ENCODE measurements around the gene ZNF740.

DNA sequence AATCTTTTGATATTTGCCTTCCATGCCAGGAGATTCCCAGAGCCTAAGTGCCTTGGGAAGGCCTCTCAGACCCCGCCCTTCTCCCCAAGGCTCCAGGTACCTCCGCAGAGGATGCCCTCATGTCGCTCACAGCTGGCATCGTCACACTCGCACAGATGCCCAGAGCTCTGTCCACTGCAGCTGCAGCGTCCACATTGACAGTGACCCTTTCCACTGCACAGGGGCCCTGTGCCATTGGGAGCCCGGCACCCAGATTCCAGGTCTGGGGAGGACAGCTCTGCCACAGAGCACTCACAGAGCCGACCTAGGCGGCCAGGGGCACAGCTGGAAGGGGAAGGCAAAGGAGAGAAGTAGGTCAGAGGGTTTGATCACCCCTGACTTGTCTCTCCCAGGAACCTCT, 12.5 kb downstream of the ZNF740 start:
- TF ChIP-seq, protein P1, sequence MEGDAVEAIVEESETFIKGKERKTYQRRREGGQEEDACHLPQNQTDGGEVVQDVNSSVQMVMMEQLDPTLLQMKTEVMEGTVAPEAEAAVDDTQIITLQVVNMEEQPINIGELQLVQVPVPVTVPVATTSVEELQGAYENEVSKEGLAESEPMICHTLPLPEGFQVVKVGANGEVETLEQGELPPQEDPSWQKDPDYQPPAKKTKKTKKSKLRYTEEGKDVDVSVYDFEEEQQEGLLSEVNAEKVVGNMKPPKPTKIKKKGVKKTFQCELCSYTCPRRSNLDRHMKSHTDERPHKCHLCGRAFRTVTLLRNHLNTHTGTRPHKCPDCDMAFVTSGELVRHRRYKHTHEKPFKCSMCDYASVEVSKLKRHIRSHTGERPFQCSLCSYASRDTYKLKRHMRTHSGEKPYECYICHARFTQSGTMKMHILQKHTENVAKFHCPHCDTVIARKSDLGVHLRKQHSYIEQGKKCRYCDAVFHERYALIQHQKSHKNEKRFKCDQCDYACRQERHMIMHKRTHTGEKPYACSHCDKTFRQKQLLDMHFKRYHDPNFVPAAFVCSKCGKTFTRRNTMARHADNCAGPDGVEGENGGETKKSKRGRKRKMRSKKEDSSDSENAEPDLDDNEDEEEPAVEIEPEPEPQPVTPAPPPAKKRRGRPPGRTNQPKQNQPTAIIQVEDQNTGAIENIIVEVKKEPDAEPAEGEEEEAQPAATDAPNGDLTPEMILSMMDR (conservative IDR thresholded peaks at IDR 0.05): no peak
- TF ChIP-seq ZFX (IDR thresholded peaks at IDR 0.05): no peak

Measured in C4-2B (cell line).